Liver (tissue), 9 donors: Measurements from ENCODE around the gene FAM217A. TPM values are rescaled to one million over a fixed set of nuclear protein-coding genes. Genes with fewer than 3 reads are reported as not detected.

Experiments used
- DNase-seq: peaks from one replicate; pipeline ENCODE4 v3.0.0-alpha.2; 2017; ENCODE audit warnings: low spot score
- H3K27ac ChIP-seq, 2 donors: one replicate each; pipeline ENCODE4 v1.7.0; 2013; ENCODE audit warnings: inconsistent platforms in 2 of 2, low read length in 2 of 2, control low read depth in 1 of 2, low read depth in 1 of 2, mild to moderate bottlenecking in 1 of 2
- H3K27me3 ChIP-seq, 4 donors: one replicate each; pipeline versions ENCODE4 v1.6.1 to v1.7.0; 2013; ENCODE audit warnings: low read length in 3 of 4, inconsistent platforms in 1 of 4, mild to moderate bottlenecking in 1 of 4, moderate library complexity in 1 of 4; ENCODE audit not compliant: control insufficient read depth in 4 of 4, insufficient read depth in 4 of 4
- H3K36me3 ChIP-seq, 4 donors: one replicate each; pipeline versions ENCODE4 v1.6.1 to v1.7.0; 2013; ENCODE audit warnings: low read length in 3 of 4, mild to moderate bottlenecking in 3 of 4, low read depth in 1 of 4, moderate library complexity in 1 of 4; ENCODE audit not compliant: control insufficient read depth in 4 of 4, insufficient read depth in 3 of 4
- H3K4me1 ChIP-seq, 4 donors: one replicate each; pipeline versions ENCODE4 v1.6.1 to v1.7.0; 2013; ENCODE audit warnings: low read length in 3 of 4, mild to moderate bottlenecking in 3 of 4, moderate library complexity in 1 of 4; ENCODE audit not compliant: control insufficient read depth in 4 of 4, insufficient read depth in 4 of 4
- H3K4me3 ChIP-seq, 3 donors: one replicate each; pipeline versions ENCODE4 v1.6.1 to v1.7.0; 2013; ENCODE audit warnings: low read length in 3 of 3, control low read depth in 1 of 3, low read depth in 1 of 3, mild to moderate bottlenecking in 1 of 3
- H3K9ac ChIP-seq, 2 donors: one replicate each; pipeline ENCODE4 v1.7.0; 2013; ENCODE audit warnings: low read length in 2 of 2, mild to moderate bottlenecking in 2 of 2, moderate library complexity in 2 of 2, control low read depth in 1 of 2, low read depth in 1 of 2
- H3K9me3 ChIP-seq, 4 donors: one replicate each; pipeline versions ENCODE4 v1.6.1 to v1.7.0; 2013; ENCODE audit warnings: low read length in 3 of 4; ENCODE audit not compliant: control insufficient read depth in 4 of 4
- EGR1 ChIP-seq, 2 donors: IDR thresholded peaks; 2 replicates each; pipeline ENCODE4 v1.6.1; 2016 to 2018; ENCODE audit warnings: antibody characterized with exemption in 2 of 2, low read depth in 2 of 2
- FOXA2 ChIP-seq: IDR thresholded peaks from 2 replicates; pipeline ENCODE4 v1.6.1; 2016; ENCODE audit warnings: antibody characterized with exemption
- GABPA ChIP-seq, 2 donors: IDR thresholded peaks in 1 of 2; conservative IDR thresholded peaks in 1 of 2; 2 replicates each; pipeline ENCODE4 v1.6.1; 2016; ENCODE audit warnings: antibody characterized with exemption in 2 of 2, mild to moderate bottlenecking in 1 of 2, moderate library complexity in 1 of 2
- HNF4G ChIP-seq: IDR thresholded peaks from 2 replicates; pipeline ENCODE4 v1.6.1; 2016; ENCODE audit warnings: antibody characterized with exemption
- RAD21 ChIP-seq, 2 donors: IDR thresholded peaks; 2 replicates each; pipeline ENCODE4 v1.6.1; 2016; ENCODE audit warnings: antibody characterized with exemption in 2 of 2, mild to moderate bottlenecking in 2 of 2
- RXRA ChIP-seq, 2 donors: IDR thresholded peaks; 2 replicates each; pipeline ENCODE4 v1.6.1; 2017 to 2018; ENCODE audit warnings: antibody characterized with exemption in 2 of 2, mild to moderate bottlenecking in 1 of 2
- SP1 ChIP-seq: IDR thresholded peaks from 2 replicates; pipeline ENCODE4 v1.6.1; 2018; ENCODE audit warnings: antibody characterized with exemption, mild to moderate bottlenecking
- TAF1 ChIP-seq: conservative IDR thresholded peaks from 2 replicates; pipeline ENCODE4 v1.6.1; 2016; ENCODE audit warnings: antibody characterized with exemption, mild to moderate bottlenecking
- YY1 ChIP-seq: IDR thresholded peaks from 2 replicates; pipeline ENCODE4 v1.6.1; 2016; ENCODE audit warnings: antibody characterized with exemption, mild to moderate bottlenecking
- WGBS: extraction: QIAGEN DNeasy Blood & Tissue Kit; methylation state at CpG from one replicate; pipeline ENCODE4 v1.1.7; 2013; 5-methylcytosine and 5-hydroxymethylcytosine counted together
- polyA plus RNA-seq, 2 donors: library from polyadenylated mRNA; stranded (reverse) in 1 of 2; unstranded in 1 of 2; fragments of 200-250 nt in 1 of 2; fragments of >200 nt in 1 of 2; fragmentation: Nextera tagmentation in 1 of 2; extraction: Ambion mirVana in 1 of 2; gene quantifications; one replicate each; pipeline versions ENCODE4 v1.2.1 to v1.2.3, GENCODE V29; 2013 to 2015
- total RNA-seq, 2 donors: library from RNA; depleted of rRNA; stranded (reverse); fragments of >200 nt; gene quantifications; one replicate each; pipeline ENCODE4 v1.2.3, GENCODE V29; 2014
- TF ChIP-seq, protein P1 (sequence below): IDR thresholded peaks from 2 replicates; pipeline ENCODE4 v1.6.1; 2016; ENCODE audit warnings: antibody characterized with exemption, mild to moderate bottlenecking
- TF ChIP-seq, protein P2 (sequence below): fragments of 150-350 bp; IDR thresholded peaks from 2 replicates; pipeline ENCODE4 v1.5.1; 2017; ENCODE audit warnings: improper control_type of control experiment, low read depth, low read length; ENCODE audit not compliant: missing input control
- TF ChIP-seq, protein P3 (sequence below): IDR thresholded peaks from 2 replicates; pipeline ENCODE4 v1.6.1; 2016; ENCODE audit warnings: antibody characterized with exemption
- donor health status: healthy.
- donor health status: healthy.
- donor health status: healthy.
- donor health status: healthy.
- donor health status: healthy.

FAM217A gene
- total and polyA plus RNA-seq, 4 donors = not detected

DNA sequence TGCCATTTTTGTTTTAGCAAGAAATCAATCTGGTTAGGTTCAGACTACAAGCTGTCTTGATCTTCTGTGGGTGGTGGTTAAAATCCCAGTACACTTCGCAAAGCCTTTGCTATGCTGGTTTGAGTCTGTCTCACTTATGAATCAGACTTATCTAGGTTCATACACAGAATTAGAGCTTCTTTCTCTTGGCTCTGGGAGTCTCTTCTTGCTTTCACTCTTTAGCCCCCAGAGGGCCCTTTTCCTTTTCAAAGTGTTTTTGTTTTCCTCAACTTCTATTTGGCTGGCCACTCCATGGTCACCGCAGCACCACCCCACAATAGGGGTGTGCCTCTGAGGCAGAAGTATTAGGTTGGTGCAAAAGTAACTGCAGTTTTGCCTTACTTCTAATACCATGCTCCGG is 35.2 kb upstream of the FAM217A start (continued):
- TF ChIP-seq, protein P1, sequence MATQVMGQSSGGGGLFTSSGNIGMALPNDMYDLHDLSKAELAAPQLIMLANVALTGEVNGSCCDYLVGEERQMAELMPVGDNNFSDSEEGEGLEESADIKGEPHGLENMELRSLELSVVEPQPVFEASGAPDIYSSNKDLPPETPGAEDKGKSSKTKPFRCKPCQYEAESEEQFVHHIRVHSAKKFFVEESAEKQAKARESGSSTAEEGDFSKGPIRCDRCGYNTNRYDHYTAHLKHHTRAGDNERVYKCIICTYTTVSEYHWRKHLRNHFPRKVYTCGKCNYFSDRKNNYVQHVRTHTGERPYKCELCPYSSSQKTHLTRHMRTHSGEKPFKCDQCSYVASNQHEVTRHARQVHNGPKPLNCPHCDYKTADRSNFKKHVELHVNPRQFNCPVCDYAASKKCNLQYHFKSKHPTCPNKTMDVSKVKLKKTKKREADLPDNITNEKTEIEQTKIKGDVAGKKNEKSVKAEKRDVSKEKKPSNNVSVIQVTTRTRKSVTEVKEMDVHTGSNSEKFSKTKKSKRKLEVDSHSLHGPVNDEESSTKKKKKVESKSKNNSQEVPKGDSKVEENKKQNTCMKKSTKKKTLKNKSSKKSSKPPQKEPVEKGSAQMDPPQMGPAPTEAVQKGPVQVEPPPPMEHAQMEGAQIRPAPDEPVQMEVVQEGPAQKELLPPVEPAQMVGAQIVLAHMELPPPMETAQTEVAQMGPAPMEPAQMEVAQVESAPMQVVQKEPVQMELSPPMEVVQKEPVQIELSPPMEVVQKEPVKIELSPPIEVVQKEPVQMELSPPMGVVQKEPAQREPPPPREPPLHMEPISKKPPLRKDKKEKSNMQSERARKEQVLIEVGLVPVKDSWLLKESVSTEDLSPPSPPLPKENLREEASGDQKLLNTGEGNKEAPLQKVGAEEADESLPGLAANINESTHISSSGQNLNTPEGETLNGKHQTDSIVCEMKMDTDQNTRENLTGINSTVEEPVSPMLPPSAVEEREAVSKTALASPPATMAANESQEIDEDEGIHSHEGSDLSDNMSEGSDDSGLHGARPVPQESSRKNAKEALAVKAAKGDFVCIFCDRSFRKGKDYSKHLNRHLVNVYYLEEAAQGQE = no peak
- no peak for TF ChIP-seq SP1

DNA sequence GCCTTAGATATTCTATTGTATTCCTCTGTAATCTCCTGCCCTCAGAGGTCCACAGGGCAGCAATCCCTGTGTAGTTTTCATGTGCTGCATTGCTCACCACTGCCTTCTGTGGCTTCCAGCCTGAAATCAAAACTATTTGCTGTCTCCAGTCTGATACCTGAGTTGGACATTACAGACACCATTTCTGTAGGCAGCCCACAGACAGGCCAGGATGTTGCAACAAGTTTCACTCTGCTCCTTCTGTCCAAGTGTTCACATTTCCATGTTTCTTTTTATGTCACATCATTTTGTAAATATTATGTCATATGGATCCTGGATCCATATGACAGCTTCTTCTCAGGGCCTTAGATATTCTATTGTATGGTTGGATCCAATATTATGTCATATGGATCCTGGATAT is 34.7 kb upstream of the FAM217A start:
- no peak for TF ChIP-seq RAD21 (IDR thresholded peaks at IDR 0.05)
- TF ChIP-seq FOXA2 = no peak
- no peak for TF ChIP-seq TAF1
- no peak for TF ChIP-seq EGR1 (IDR thresholded peaks at IDR 0.05; ENCODE audit: low read depth in 2 of 2)
- TF ChIP-seq, protein P2, sequence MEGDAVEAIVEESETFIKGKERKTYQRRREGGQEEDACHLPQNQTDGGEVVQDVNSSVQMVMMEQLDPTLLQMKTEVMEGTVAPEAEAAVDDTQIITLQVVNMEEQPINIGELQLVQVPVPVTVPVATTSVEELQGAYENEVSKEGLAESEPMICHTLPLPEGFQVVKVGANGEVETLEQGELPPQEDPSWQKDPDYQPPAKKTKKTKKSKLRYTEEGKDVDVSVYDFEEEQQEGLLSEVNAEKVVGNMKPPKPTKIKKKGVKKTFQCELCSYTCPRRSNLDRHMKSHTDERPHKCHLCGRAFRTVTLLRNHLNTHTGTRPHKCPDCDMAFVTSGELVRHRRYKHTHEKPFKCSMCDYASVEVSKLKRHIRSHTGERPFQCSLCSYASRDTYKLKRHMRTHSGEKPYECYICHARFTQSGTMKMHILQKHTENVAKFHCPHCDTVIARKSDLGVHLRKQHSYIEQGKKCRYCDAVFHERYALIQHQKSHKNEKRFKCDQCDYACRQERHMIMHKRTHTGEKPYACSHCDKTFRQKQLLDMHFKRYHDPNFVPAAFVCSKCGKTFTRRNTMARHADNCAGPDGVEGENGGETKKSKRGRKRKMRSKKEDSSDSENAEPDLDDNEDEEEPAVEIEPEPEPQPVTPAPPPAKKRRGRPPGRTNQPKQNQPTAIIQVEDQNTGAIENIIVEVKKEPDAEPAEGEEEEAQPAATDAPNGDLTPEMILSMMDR = no peak
- TF ChIP-seq HNF4G = no peak
- Histone ChIP-seq H3K4me3 (no peak overlapping the region), H3K36me3 (peaks cover 0 to 39% (median 29%) of the 10 kb centered on the region in 4 donors), H3K27ac (no peak overlapping the region), H3K9me3 (peaks cover 0 to 4% (median under 1%) of the 10 kb centered on the region in 4 donors), H3K27me3 (no peaks in the 10 kb centered on the region), H3K9ac (no peak overlapping the region), H3K4me1 (no peaks in the 10 kb centered on the region)
- no peak for DNase-seq

DNA sequence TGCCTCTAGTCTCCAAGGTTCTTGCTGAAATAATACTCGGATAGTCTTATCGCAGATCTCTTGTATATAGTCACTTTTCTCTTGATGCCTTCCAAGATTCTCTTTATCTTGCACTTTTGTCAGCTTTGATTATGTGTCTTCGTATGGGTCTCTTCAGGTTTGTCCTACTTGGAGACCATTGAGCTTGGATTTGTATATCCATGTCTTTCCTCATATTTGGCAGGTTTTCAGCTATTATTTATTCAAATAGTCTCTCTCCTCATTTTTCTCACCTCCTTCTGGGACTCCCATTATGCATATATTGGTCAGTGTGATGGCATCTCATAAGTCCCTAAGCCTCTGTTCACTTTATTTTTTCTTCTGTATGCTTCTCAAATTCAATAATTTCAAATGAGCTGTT is 33.4 kb upstream of the FAM217A start:
- Histone ChIP-seq H3K27me3 (no peaks in the 10 kb centered on the region), H3K9me3 (peaks cover 0 to 4% (median under 1%) of the 10 kb centered on the region in 4 donors), H3K4me1 (no peaks in the 10 kb centered on the region), H3K36me3 (peaks cover 0 to 28% (median 21%) of the 10 kb centered on the region in 4 donors), H3K4me3 (no peak overlapping the region), H3K27ac (no peak overlapping the region), H3K9ac (no peak overlapping the region)
- no peak for DNase-seq
- TF ChIP-seq RAD21 (IDR thresholded peaks at IDR 0.05) (no peak), YY1 (no peak), RXRA (IDR thresholded peaks at IDR 0.05) (no peak), SP1 (no peak), TAF1 (no peak), EGR1 (IDR thresholded peaks at IDR 0.05; ENCODE audit: low read depth in 2 of 2) (no peak), GABPA (IDR thresholded peaks at IDR 0.05 in 1 of 2, conservative IDR thresholded peaks at IDR 0.05 in 1 of 2) (no peak)
- TF ChIP-seq, protein P2 = no peak
- TF ChIP-seq, protein P1 = no peak
- TF ChIP-seq, protein P3, sequence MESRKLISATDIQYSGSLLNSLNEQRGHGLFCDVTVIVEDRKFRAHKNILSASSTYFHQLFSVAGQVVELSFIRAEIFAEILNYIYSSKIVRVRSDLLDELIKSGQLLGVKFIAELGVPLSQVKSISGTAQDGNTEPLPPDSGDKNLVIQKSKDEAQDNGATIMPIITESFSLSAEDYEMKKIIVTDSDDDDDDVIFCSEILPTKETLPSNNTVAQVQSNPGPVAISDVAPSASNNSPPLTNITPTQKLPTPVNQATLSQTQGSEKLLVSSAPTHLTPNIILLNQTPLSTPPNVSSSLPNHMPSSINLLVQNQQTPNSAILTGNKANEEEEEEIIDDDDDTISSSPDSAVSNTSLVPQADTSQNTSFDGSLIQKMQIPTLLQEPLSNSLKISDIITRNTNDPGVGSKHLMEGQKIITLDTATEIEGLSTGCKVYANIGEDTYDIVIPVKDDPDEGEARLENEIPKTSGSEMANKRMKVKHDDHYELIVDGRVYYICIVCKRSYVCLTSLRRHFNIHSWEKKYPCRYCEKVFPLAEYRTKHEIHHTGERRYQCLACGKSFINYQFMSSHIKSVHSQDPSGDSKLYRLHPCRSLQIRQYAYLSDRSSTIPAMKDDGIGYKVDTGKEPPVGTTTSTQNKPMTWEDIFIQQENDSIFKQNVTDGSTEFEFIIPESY = no peak
- 97% methylated on average over 3 of the region's 3 CpGs for WGBS
